IMR-90 (cell line): Measurements from ENCODE around the gene CHD2. TPM values are rescaled to one million over a fixed set of nuclear protein-coding genes. Genes with fewer than 3 reads are reported as not detected.

ENCODE experiments used
- ATAC-seq: fragments of 200-7000 bp; cut with Tn5 transposase; 2 replicates; pipeline ENCODE4 v1.9.1; 2020; ENCODE audit warnings: low read depth, mild to moderate bottlenecking, moderate library complexity
- BruUV-seq: library from RNA; stranded (reverse); fragments of 400-500 nt; replicated peaks from 2 replicates; lab custom pipeline; 2021; lab: Mats Ljungman, UMichigan
- CTCF ChIA-PET: fragments of 300-600 bp; formaldehyde crosslinking; extraction: SDS; loops from one replicate; lab custom pipeline; 2021; ENCODE audit warnings: antibody characterized with exemption; lab: Yijun Ruan, JAX
- POLR2A ChIA-PET: fragments of 300-600 bp; sonication (Branson Sonifier 250); formaldehyde crosslinking; loops from one replicate; lab custom pipeline; 2022; ENCODE audit warnings: antibody characterized with exemption; ENCODE audit not compliant: unreplicated experiment; lab: Charles Lee
- DNase-seq: peaks from one replicate; pipeline ENCODE4 v3.0.0; 2013
- H2AFZ ChIP-seq: replicated peaks from 2 replicates; pipeline ENCODE3; 2013; ENCODE audit warnings: low read length, mild to moderate bottlenecking; ENCODE audit not compliant: poor library complexity
- H2AK5ac ChIP-seq: 2 replicates; pipeline ENCODE4 v1.6.1; 2013; ENCODE audit warnings: low read depth, low read length, inconsistent platforms
- H2AK9ac ChIP-seq: replicated peaks from 2 replicates; pipeline ENCODE3; 2013; ENCODE audit warnings: mild to moderate bottlenecking, low read depth, low read length, moderate library complexity; ENCODE audit not compliant: poor library complexity
- H2BK120ac ChIP-seq: 2 replicates; pipeline ENCODE4 v1.6.1; 2013; ENCODE audit warnings: low read depth, low read length, inconsistent platforms
- H2BK15ac ChIP-seq: 3 replicates; pipeline ENCODE4 v1.6.1; 2013; ENCODE audit warnings: low read depth, low read length, inconsistent platforms
- H2BK20ac ChIP-seq: 2 replicates; pipeline ENCODE4 v1.6.1; 2013; ENCODE audit warnings: low read depth, mild to moderate bottlenecking, inconsistent platforms, low read length, moderate library complexity
- H2BK5ac ChIP-seq: 2 replicates; pipeline ENCODE4 v1.6.1; 2013; ENCODE audit warnings: mild to moderate bottlenecking, low read depth, low read length, inconsistent platforms; ENCODE audit not compliant: poor library complexity, severe bottlenecking
- H3K14ac ChIP-seq: replicated peaks from 2 replicates; pipeline ENCODE4 v1.6.1; 2013; ENCODE audit warnings: low read depth, low read length, inconsistent platforms
- H3K18ac ChIP-seq: 2 replicates; pipeline ENCODE4 v1.6.1; 2013; ENCODE audit warnings: low read depth, low read length, control low read depth
- H3K23ac ChIP-seq: 2 replicates; pipeline ENCODE4 v1.6.1; 2013; ENCODE audit warnings: low read depth, low read length, inconsistent platforms
- H3K27ac ChIP-seq: 2 replicates; pipeline ENCODE4 v1.5.1; 2013; ENCODE audit warnings: mild to moderate bottlenecking, control low read depth, low read length; ENCODE audit not compliant: insufficient read depth
- H3K27me3 ChIP-seq: 2 replicates; pipeline ENCODE4 v1.6.1; 2013; ENCODE audit warnings: low read length; ENCODE audit not compliant: control insufficient read depth, insufficient read depth
- H3K36me3 ChIP-seq: 2 replicates; pipeline ENCODE4 v1.6.1; 2013; ENCODE audit warnings: low read length, mixed read lengths; ENCODE audit not compliant: control insufficient read depth, insufficient read depth
- H3K4ac ChIP-seq: 2 replicates; pipeline ENCODE4 v1.6.1; 2013; ENCODE audit warnings: low read depth, low read length, inconsistent platforms
- H3K4me1 ChIP-seq: 2 replicates; pipeline ENCODE4 v1.6.1; 2013; ENCODE audit warnings: low read length, mixed read lengths; ENCODE audit not compliant: control insufficient read depth, insufficient read depth
- H3K4me2 ChIP-seq: 2 replicates; pipeline ENCODE4 v1.6.1; 2013; ENCODE audit warnings: low read depth, mild to moderate bottlenecking, control low read depth, low read length, moderate library complexity
- H3K4me3 ChIP-seq: 2 replicates; pipeline ENCODE4 v1.5.1; 2013; ENCODE audit warnings: low read depth, mild to moderate bottlenecking, control low read depth, low read length, moderate library complexity; ENCODE audit not compliant: insufficient read depth
- H3K56ac ChIP-seq: 2 replicates; pipeline ENCODE4 v1.6.1; 2013; ENCODE audit warnings: low read length, inconsistent platforms; ENCODE audit not compliant: insufficient read depth; ENCODE audit errors: extremely low read depth
- H3K79me1 ChIP-seq, 2 experiments: 2 replicates each; pipeline ENCODE4 v1.6.1; 2013; ENCODE audit warnings: low read length in 2 of 2, inconsistent platforms in 1 of 2, low read depth in 1 of 2
- H3K9ac ChIP-seq: 2 replicates; pipeline ENCODE4 v1.6.1; 2013; ENCODE audit warnings: low read depth, low read length, control low read depth
- H3K9me1 ChIP-seq: 2 replicates; pipeline ENCODE4 v1.6.1; 2013; ENCODE audit warnings: low read length, inconsistent platforms; ENCODE audit not compliant: insufficient read depth
- H3K9me3 ChIP-seq: 2 replicates; pipeline ENCODE4 v1.6.1; 2013; ENCODE audit warnings: low read length; ENCODE audit not compliant: control insufficient read depth, insufficient read depth
- H4K20me1 ChIP-seq: 2 replicates; pipeline ENCODE4 v1.6.1; 2013; ENCODE audit warnings: low read length, inconsistent platforms; ENCODE audit not compliant: insufficient read depth
- H4K5ac ChIP-seq: 2 replicates; pipeline ENCODE4 v1.6.1; 2013; ENCODE audit warnings: mild to moderate bottlenecking, low read depth, low read length, control low read depth
- H4K8ac ChIP-seq, 2 experiments: 2 replicates each; pipeline ENCODE4 v1.6.1; 2013; ENCODE audit warnings: low read depth in 2 of 2, low read length in 2 of 2, control low read depth in 1 of 2, inconsistent platforms in 1 of 2
- H4K91ac ChIP-seq: 2 replicates; pipeline ENCODE4 v1.6.1; 2013; ENCODE audit warnings: low read depth, low read length, inconsistent platforms; ENCODE audit not compliant: insufficient read depth
- BHLHE40 ChIP-seq: fragments of 150-350 bp; IDR thresholded peaks from 2 replicates; pipeline ENCODE4 v1.6.1; 2016; ENCODE audit warnings: mild to moderate bottlenecking, low read depth, low read length
- CEBPB ChIP-seq: IDR thresholded peaks from 2 replicates; pipeline ENCODE4 v1.6.1; 2012; ENCODE audit warnings: low read depth, low read length, improper control_type of control experiment
- CHD1 ChIP-seq: IDR thresholded peaks from 2 replicates; pipeline ENCODE4 v1.6.1; 2012; ENCODE audit warnings: low read depth, low read length, improper control_type of control experiment
- CTCF ChIP-seq: conservative IDR thresholded peaks from 2 replicates; pipeline ENCODE4 v1.5.1; 2012; ENCODE audit warnings: mild to moderate bottlenecking, low read depth, low read length, improper control_type of control experiment
- MAFK ChIP-seq: IDR thresholded peaks from 2 replicates; pipeline ENCODE4 v1.6.1; 2012; ENCODE audit warnings: low read depth, low read length, improper control_type of control experiment
- MAZ ChIP-seq: IDR thresholded peaks from 2 replicates; pipeline ENCODE4 v1.6.1; 2012; ENCODE audit warnings: low read depth, mild to moderate bottlenecking, low read length, improper control_type of control experiment, moderate library complexity, borderline replicate concordance
- NFE2L2 ChIP-seq: fragments of 150-350 bp; IDR thresholded peaks from 2 replicates; pipeline ENCODE4 v1.6.1; 2016; ENCODE audit warnings: low read depth, mild to moderate bottlenecking, low read length
- POLR2A ChIP-seq: IDR thresholded peaks from 2 replicates; pipeline ENCODE4 v1.6.1; 2012; ENCODE audit warnings: mild to moderate bottlenecking, low read depth, low read length
- RCOR1 ChIP-seq: IDR thresholded peaks from 2 replicates; pipeline ENCODE4 v1.6.1; 2012; ENCODE audit warnings: mild to moderate bottlenecking, low read length, improper control_type of control experiment; ENCODE audit not compliant: insufficient replicate concordance
- RFX5 ChIP-seq: IDR thresholded peaks from 2 replicates; pipeline ENCODE4 v1.8.0; 2012; ENCODE audit warnings: low read depth, mild to moderate bottlenecking, low read length, moderate library complexity
- SMC3 ChIP-seq: fragments of 150-350 bp; IDR thresholded peaks from 2 replicates; pipeline ENCODE4 v1.6.1; 2016; ENCODE audit warnings: low read depth, mild to moderate bottlenecking, antibody characterized with exemption, low read length, moderate library complexity
- USF2 ChIP-seq: fragments of 150-350 bp; IDR thresholded peaks from 2 replicates; pipeline ENCODE4 v1.6.1; 2017; ENCODE audit warnings: mild to moderate bottlenecking, antibody characterized with exemption, low read length, low read depth
- WGBS, 2 experiments: methylation state at CpG; one replicate each; pipeline versions ENCODE4 v1.1.5 to v1.1.7; 2013; ENCODE audit warnings: missing lambda C conversion rate in 2 of 2; ENCODE audit not compliant: insufficient read length in 1 of 2; ENCODE audit errors: extremely low coverage in 2 of 2; 5-methylcytosine and 5-hydroxymethylcytosine counted together
- dilution Hi-C: fragments of 300-500 bp; cut with HindIII; formaldehyde crosslinking; loops from one replicate; pipeline ENCODE4 v1.14.3; 2018; ENCODE audit warnings: low sequenced_read_pairs; ENCODE audit not compliant: unreplicated experiment
- in situ Hi-C: fragments of 300-500 bp; cut with MboI; formaldehyde crosslinking; loops from 3 replicates; pipeline ENCODE4 v1.14.3; 2019; ENCODE audit warnings: low sequenced_read_pairs, inconsistent platforms, mixed read lengths
- intact Hi-C: fragments of 100-400 bp; cut with micrococcal nuclease; formaldehyde crosslinking; loops from 2 replicates; pipeline ENCODE4 v1.10.0; 2022
- polyA plus RNA-seq, 3 experiments: library from polyadenylated mRNA; depleted of rRNA; stranded (reverse); fragments of >200 nt; gene quantifications; 2 replicates each; pipeline ENCODE4 v1.2.3, GENCODE V29; 2012; ENCODE audit warnings: low replicate concordance in 1 of 3
- total RNA-seq: library from RNA; depleted of rRNA; stranded (reverse); fragments of >200 nt; gene quantifications from 2 replicates; pipeline ENCODE4 v1.2.3, GENCODE V29; 2012
- TF ChIP-seq, protein P1 (sequence below): fragments of 150-350 bp; IDR thresholded peaks from 2 replicates; pipeline ENCODE4 v1.6.1; 2016; ENCODE audit warnings: low read depth, mild to moderate bottlenecking, low read length, moderate library complexity, borderline replicate concordance

CHD2 gene
- total and polyA plus RNA-seq, 2 of the 4 experiments (the other 2 are of a cell fraction) = 44.9 to 64.7 TPM

DNA sequence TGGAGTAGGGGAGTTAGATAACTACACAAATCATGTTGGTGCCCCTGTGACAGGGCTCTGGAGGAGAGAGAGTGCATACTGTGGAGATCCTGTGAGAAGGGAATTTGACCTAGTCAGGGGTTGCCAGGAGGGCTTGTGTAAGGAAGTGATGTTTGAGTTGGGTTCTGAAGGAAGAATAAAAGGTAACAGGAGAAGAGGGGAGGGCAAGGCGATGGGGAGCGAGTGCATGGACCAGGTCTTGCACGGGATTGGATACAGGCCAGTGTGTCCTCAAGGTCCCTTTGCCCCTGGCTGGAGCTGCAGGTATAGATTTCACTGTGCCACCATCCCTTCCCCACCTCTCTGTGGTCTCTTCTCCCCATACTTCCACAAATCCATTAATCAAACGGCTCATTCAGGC, 105.0 kb downstream of the CHD2 start:
- Histone ChIP-seq H4K8ac (no peak overlapping the region), H4K91ac (no peak overlapping the region), H2BK120ac (no peak overlapping the region), H3K9me3 (no peaks in the 10 kb centered on the region), H3K27me3 (no peaks in the 10 kb centered on the region), H2BK15ac (no peak overlapping the region), H2AK5ac (no peak overlapping the region), H3K27ac (no peak overlapping the region), H3K18ac (no peak overlapping the region), H3K4me2 (no peak overlapping the region), H3K36me3 (peaks cover 61% of the 10 kb centered on the region), H4K20me1 (peaks cover 4% of the 10 kb centered on the region; the same call in 1 of the 2 replicates), H3K56ac (no peak overlapping the region), H3K4me3 (no peak overlapping the region), H2BK20ac (no peak overlapping the region), H3K23ac (no peak overlapping the region), H3K9ac (no peak overlapping the region), H3K14ac (no peak overlapping the region), H4K5ac (no peak overlapping the region), H2AFZ (no peak overlapping the region), H3K4ac (no peak overlapping the region), H2AK9ac (no peak overlapping the region), H3K9me1 (no peaks in the 10 kb centered on the region), H2BK5ac (no peak overlapping the region), H3K4me1 (peaks cover 3% of the 10 kb centered on the region; the same call in 1 of the 2 replicates), H3K79me1 (peaks cover 38 to 47% of the 10 kb centered on the region in 2 experiments)
- dilution Hi-C loops (no loop called here), in situ Hi-C loops (no loop called here), intact Hi-C loops (loop anchor here (5.0 kb wide), 1 partner anchor 63 kb away; no protein-coding TSS in a partner anchor)
- ChIA-PET CTCF (no interaction called here), POLR2A (no interaction called here)
- BruUV-seq = no TSS peak
- no CpG with 5 or more reads among the region's 4 CpGs for WGBS, 2 experiments
- ATAC-seq = no peak; the same call in 1 of the 2 replicates
- DNase-seq = no peak
- no peak for TF ChIP-seq BHLHE40
- no peak for TF ChIP-seq USF2
- TF ChIP-seq SMC3 = no peak
- no peak for TF ChIP-seq CEBPB
- TF ChIP-seq, protein P1, sequence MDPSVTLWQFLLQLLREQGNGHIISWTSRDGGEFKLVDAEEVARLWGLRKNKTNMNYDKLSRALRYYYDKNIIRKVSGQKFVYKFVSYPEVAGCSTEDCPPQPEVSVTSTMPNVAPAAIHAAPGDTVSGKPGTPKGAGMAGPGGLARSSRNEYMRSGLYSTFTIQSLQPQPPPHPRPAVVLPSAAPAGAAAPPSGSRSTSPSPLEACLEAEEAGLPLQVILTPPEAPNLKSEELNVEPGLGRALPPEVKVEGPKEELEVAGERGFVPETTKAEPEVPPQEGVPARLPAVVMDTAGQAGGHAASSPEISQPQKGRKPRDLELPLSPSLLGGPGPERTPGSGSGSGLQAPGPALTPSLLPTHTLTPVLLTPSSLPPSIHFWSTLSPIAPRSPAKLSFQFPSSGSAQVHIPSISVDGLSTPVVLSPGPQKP = no peak
- no peak for TF ChIP-seq POLR2A
- no peak for TF ChIP-seq CTCF
- TF ChIP-seq MAFK = no peak
- TF ChIP-seq MAZ = no peak
- TF ChIP-seq NFE2L2 = no peak
- TF ChIP-seq RCOR1 = no peak
- no peak for TF ChIP-seq RFX5
- no peak for TF ChIP-seq CHD1
